ENCODE results near the gene USH2A.

GRCh38 chr1:216368249-216368648 is 55.0 kb downstream of the USH2A start:
- TF ChIP-seq CTCF (IDR thresholded peaks at IDR 0.05; ENCODE audit: low read length) (no peak), EZH2phosphoT487 (IDR thresholded peaks at IDR 0.05; ENCODE audit: low read length) (no peak), EZH2 (optimal IDR thresholded peaks at IDR 0.05; ENCODE audit: low read depth, low read length) (no peak)
